GM12801 (cell line): ENCODE data around the gene LRWD1.
"Not testable (repeated sequence)": the region's sequence is repeated elsewhere in the genome, so short reads cannot be mapped to it uniquely, and the experiment has no call there.

Experiments
- CTCF ChIP-seq: IDR thresholded peaks from one replicate; pipeline ENCODE4 v1.5.1; 2011; ENCODE audit warnings: control low read depth; ENCODE audit not compliant: insufficient read length; ENCODE audit errors: extremely low read depth

The LRWD1 gene

GRCh38 chr7:102472126-102473041 lies 7.6 kb downstream of the LRWD1 start:
- no peak for TF ChIP-seq CTCF

GRCh38 chr7:102473271-102473991 lies 8.6 kb downstream of the LRWD1 start:
- no peak for TF ChIP-seq CTCF

GRCh38 chr7:102478314-102479208 lies 13.8 kb downstream of the LRWD1 start, which contains the start of gene POLR2J:
POLR2J (minus strand) TSS chr7:102478922; CDS start chr7:102478860, 62 bp downstream.
- TF ChIP-seq CTCF: not testable (repeated sequence)

GRCh38 chr7:102517550-102518147 lies 52.9 kb downstream of the LRWD1 start, which contains the start of gene RASA4B:
RASA4B (minus strand) TSS chr7:102517777; CDS start chr7:102517710, 67 bp downstream.
- TF ChIP-seq CTCF: not testable (repeated sequence)
